Caco-2 (cell line): ENCODE data around the gene RASSF3. TPM values are rescaled to one million over a fixed set of nuclear protein-coding genes. Genes with fewer than 3 reads are reported as not detected.

Experiments
- BruUV-seq: library from RNA; stranded (reverse); fragments of 400-500 nt; replicated peaks from 2 replicates; lab custom pipeline; 2021; lab: Mats Ljungman, UMichigan
- CTCF ChIA-PET: fragments of 300-600 bp; sonication (Branson Sonifier 250); formaldehyde crosslinking; loops from one replicate; lab custom pipeline; 2022; ENCODE audit warnings: antibody characterized with exemption; lab: Charles Lee
- POLR2A ChIA-PET: fragments of 300-600 bp; sonication (Branson Sonifier 250); formaldehyde crosslinking; loops from one replicate; lab custom pipeline; 2022; ENCODE audit warnings: antibody characterized with exemption; lab: Charles Lee
- DNase-seq, 2 experiments: peaks; one replicate each; pipeline versions ENCODE4 v3.0.0 to v3.0.0-alpha.2; 2020 to 2022
- H3K27me3 ChIP-seq: replicated peaks from 2 replicates; pipeline ENCODE4 v1.6.0; 2011; ENCODE audit warnings: low read length; ENCODE audit not compliant: control insufficient read depth, insufficient read depth
- H3K36me3 ChIP-seq: 2 replicates; pipeline ENCODE4 v1.5.1; 2011; ENCODE audit warnings: low read length; ENCODE audit not compliant: control insufficient read depth, insufficient read depth
- H3K4me1 ChIP-seq: fragments of 250-450 bp; sonication (Bioruptor Pico); 2 replicates; pipeline ENCODE4 v1.5.1; 2020; ENCODE audit warnings: mild to moderate bottlenecking
- H3K4me3 ChIP-seq: 2 replicates; pipeline ENCODE4 v1.5.1; 2011; ENCODE audit warnings: low read depth, mild to moderate bottlenecking, control low read depth, low read length
- H3K9me3 ChIP-seq: fragments of 250-450 bp; sonication (Bioruptor Pico); 2 replicates; pipeline ENCODE4 v1.5.1; 2020; ENCODE audit warnings: mild to moderate bottlenecking, moderate library complexity
- H3K27ac Mint-ChIP-seq: one replicate; pipeline ENCODE4 v1.8.0; 2022; ENCODE audit warnings: mixed read lengths; ENCODE audit not compliant: unreplicated experiment
- H3K27me3 Mint-ChIP-seq: one replicate; pipeline ENCODE4 v1.8.0; 2022; ENCODE audit warnings: mixed read lengths; ENCODE audit not compliant: insufficient read depth, unreplicated experiment
- H3K36me3 Mint-ChIP-seq: one replicate; pipeline ENCODE4 v1.8.0; 2022; ENCODE audit warnings: mild to moderate bottlenecking, mixed read lengths; ENCODE audit not compliant: insufficient read depth, unreplicated experiment
- H3K4me1 Mint-ChIP-seq: one replicate; pipeline ENCODE4 v1.8.0; 2022; ENCODE audit warnings: low read depth, mixed read lengths; ENCODE audit not compliant: unreplicated experiment
- H3K4me3 Mint-ChIP-seq: one replicate; pipeline ENCODE4 v1.8.0; 2022; ENCODE audit warnings: mild to moderate bottlenecking, moderate library complexity, mixed read lengths; ENCODE audit not compliant: unreplicated experiment
- H3K9me3 Mint-ChIP-seq: one replicate; pipeline ENCODE4 v1.8.0; 2022; ENCODE audit warnings: mixed read lengths; ENCODE audit not compliant: unreplicated experiment
- intact Hi-C: fragments of 100-400 bp; cut with micrococcal nuclease; formaldehyde crosslinking; loops from one replicate; pipeline ENCODE4 v1.10.0; 2022; ENCODE audit not compliant: unreplicated experiment
- total RNA-seq: library from RNA; stranded (reverse); gene quantifications from 2 replicates; pipeline ENCODE4 v1.2.3, GENCODE V29; 2022
- TF ChIP-seq, protein P1 (sequence below), 2 experiments: fragments of 200-600 bp in 1 of 2; IDR thresholded peaks; 1 replicate in 1 of 2; 2 replicates in 1 of 2; pipeline versions ENCODE4 v1.5.1 to v1.8.0; 2011 to 2022; ENCODE audit warnings: antibody characterized with exemption in 1 of 2, control low read depth in 1 of 2, inconsistent platforms in 1 of 2, low read depth in 1 of 2, low read length in 1 of 2, mild to moderate bottlenecking in 1 of 2, moderate library complexity in 1 of 2; ENCODE audit not compliant: insufficient read depth in 1 of 2, severe bottlenecking in 1 of 2, unreplicated experiment in 1 of 2

RASSF3 gene
- total RNA-seq, 1 experiment from 2014 or later: 25.7 TPM

DNA sequence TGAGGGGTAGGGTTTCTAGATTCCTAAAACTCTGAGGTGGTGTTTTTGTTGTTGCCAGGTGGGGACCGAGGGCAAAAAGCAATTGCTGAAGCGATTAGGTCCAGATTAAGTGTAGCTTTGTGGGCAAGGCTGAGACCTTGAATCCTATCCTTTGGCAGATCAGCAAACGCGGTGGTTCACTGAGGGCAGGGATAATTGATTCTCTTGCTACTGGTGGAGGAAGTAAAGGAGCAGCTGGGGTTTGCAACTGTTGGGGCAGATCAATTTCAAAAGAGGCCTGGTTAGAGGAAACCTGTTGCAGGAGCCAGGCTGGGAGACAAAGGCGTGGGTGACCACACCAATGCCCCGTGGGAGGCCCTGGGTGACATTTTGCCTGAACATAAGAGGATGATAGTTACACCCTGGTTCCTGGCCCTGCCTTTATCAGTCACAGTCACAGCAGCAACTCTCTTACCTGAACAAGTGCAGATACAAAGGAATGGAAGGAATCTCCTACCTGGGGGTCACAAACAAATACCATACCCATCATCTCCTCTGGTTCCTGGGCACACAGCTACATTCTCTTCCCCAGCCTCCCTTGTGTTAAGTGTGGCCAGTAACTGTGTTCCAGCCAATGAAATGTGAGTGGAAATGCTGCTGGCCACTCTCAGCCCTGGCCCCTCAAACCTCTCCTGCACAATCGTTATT lies 43.3 kb upstream of the RASSF3 start:
- H3K36me3 Mint-ChIP-seq: no peaks in the 10 kb centered on the region
- no peaks in the 10 kb centered on the region for H3K9me3 Mint-ChIP-seq
- no peak for DNase-seq
- H3K4me3 Mint-ChIP-seq: no peak overlapping the region
- ChIA-PET CTCF (no interaction called here), POLR2A (no interaction called here)
- BruUV-seq: no TSS peak
- no peak overlapping the region for H3K27ac Mint-ChIP-seq
- Histone ChIP-seq H3K4me1 (no peaks in the 10 kb centered on the region), H3K9me3 (no peaks in the 10 kb centered on the region), H3K36me3 (no peaks in the 10 kb centered on the region), H3K4me3 (no peak overlapping the region), H3K27me3 (no peaks in the 10 kb centered on the region)
- intact Hi-C loops: no loop called here
- H3K4me1 Mint-ChIP-seq: no peaks in the 10 kb centered on the region
- TF ChIP-seq, protein P1, sequence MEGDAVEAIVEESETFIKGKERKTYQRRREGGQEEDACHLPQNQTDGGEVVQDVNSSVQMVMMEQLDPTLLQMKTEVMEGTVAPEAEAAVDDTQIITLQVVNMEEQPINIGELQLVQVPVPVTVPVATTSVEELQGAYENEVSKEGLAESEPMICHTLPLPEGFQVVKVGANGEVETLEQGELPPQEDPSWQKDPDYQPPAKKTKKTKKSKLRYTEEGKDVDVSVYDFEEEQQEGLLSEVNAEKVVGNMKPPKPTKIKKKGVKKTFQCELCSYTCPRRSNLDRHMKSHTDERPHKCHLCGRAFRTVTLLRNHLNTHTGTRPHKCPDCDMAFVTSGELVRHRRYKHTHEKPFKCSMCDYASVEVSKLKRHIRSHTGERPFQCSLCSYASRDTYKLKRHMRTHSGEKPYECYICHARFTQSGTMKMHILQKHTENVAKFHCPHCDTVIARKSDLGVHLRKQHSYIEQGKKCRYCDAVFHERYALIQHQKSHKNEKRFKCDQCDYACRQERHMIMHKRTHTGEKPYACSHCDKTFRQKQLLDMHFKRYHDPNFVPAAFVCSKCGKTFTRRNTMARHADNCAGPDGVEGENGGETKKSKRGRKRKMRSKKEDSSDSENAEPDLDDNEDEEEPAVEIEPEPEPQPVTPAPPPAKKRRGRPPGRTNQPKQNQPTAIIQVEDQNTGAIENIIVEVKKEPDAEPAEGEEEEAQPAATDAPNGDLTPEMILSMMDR (IDR thresholded peaks at IDR 0.05; ENCODE audit: insufficient read depth in 1 of 2, low read depth in 1 of 2, low read length in 1 of 2, severe bottlenecking in 1 of 2, unreplicated experiment in 1 of 2): no peak
- no peaks in the 10 kb centered on the region for H3K27me3 Mint-ChIP-seq

DNA sequence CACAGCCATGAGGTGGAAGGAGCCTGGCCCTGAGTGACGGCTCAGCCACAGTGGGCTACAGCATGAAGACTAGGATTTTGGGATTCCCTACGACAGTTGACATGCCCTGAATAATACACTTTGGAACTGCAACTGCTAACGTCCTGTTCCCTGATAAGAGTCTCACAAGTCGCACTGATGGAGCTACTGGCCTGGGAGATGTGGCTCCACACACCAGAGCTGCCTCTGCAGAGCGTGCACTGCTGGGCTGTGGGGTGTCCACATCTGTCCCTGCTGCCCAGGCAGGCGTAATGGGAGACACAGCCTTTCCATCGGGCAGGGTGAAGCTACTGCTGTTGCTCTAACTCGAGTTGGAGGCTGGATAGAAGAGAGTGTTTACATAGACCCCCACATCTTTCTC lies 42.7 kb upstream of the RASSF3 start:
- no peak overlapping the region for H3K27ac Mint-ChIP-seq
- CTCF ChIA-PET: no interaction called here

DNA sequence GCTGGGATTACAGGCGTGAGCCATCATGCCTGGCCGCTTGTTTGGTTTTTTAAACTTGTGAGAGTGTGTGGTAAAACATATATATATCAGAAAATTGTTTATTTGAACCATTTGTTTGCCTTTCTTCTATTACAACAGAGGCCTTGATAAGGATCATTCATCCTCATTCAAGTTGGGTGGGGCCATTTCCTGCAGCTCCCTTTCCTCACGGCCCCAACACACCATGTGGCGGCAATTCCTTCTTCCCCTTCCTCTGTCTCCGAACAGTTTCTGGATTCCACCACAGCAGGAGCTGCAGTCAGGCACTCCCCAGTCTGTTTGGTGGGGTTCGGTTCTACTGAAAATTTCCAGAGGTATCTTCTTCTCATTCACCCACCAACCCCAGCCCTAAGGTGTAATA lies 42.0 kb upstream of the RASSF3 start:
- ChIA-PET POLR2A (no interaction called here), CTCF (interaction anchor here (1.0 kb wide), 1 partner anchor 19 kb away, joined by 4 read pairs; no protein-coding TSS in a partner anchor)
- Histone ChIP-seq H3K27me3 (no peaks in the 10 kb centered on the region), H3K36me3 (no peaks in the 10 kb centered on the region), H3K4me1 (no peaks in the 10 kb centered on the region), H3K4me3 (no peak overlapping the region), H3K9me3 (no peaks in the 10 kb centered on the region)
- BruUV-seq: no TSS peak
- Mint-ChIP-seq H3K9me3 (no peaks in the 10 kb centered on the region), H3K27ac (no peak overlapping the region), H3K36me3 (no peaks in the 10 kb centered on the region), H3K27me3 (no peaks in the 10 kb centered on the region), H3K4me1 (no peaks in the 10 kb centered on the region), H3K4me3 (no peak overlapping the region)
- intact Hi-C loops: no loop called here
- TF ChIP-seq, protein P1 (IDR thresholded peaks at IDR 0.05; ENCODE audit: insufficient read depth in 1 of 2, low read depth in 1 of 2, low read length in 1 of 2, severe bottlenecking in 1 of 2, unreplicated experiment in 1 of 2): no peak
- no peak for DNase-seq

More for the DNA sequence above, 42.7 kb upstream of the RASSF3 start:
- no peaks in the 10 kb centered on the region for H3K4me1 ChIP-seq
- Mint-ChIP-seq H3K4me3 (no peak overlapping the region), H3K9me3 (no peaks in the 10 kb centered on the region), H3K36me3 (no peaks in the 10 kb centered on the region), H3K27me3 (no peaks in the 10 kb centered on the region), H3K4me1 (no peaks in the 10 kb centered on the region)
- BruUV-seq: no TSS peak
- no peak overlapping the region for H3K4me3 ChIP-seq
- DNase-seq: no peak
- TF ChIP-seq, protein P1 (IDR thresholded peaks at IDR 0.05; ENCODE audit: insufficient read depth in 1 of 2, low read depth in 1 of 2, low read length in 1 of 2, severe bottlenecking in 1 of 2, unreplicated experiment in 1 of 2): no peak
- no peaks in the 10 kb centered on the region for H3K27me3 ChIP-seq
- H3K36me3 ChIP-seq: no peaks in the 10 kb centered on the region
- POLR2A ChIA-PET: no interaction called here
- no peaks in the 10 kb centered on the region for H3K9me3 ChIP-seq
- intact Hi-C loops: no loop called here
